ENCODE data around the gene MTOR. TPM values are rescaled to one million over a fixed set of nuclear protein-coding genes. Genes with fewer than 3 reads are reported as not detected.
A peak's percentile ranks its signal among the peaks of the same experiment; 100 is the strongest.

MTOR gene
- total and polyA plus RNA-seq, 2 of the 8 experiments (the other 6 are each of a cell fraction or from before 2014, with no cell fraction given) = 44.2 to 76.8 TPM

DNA sequence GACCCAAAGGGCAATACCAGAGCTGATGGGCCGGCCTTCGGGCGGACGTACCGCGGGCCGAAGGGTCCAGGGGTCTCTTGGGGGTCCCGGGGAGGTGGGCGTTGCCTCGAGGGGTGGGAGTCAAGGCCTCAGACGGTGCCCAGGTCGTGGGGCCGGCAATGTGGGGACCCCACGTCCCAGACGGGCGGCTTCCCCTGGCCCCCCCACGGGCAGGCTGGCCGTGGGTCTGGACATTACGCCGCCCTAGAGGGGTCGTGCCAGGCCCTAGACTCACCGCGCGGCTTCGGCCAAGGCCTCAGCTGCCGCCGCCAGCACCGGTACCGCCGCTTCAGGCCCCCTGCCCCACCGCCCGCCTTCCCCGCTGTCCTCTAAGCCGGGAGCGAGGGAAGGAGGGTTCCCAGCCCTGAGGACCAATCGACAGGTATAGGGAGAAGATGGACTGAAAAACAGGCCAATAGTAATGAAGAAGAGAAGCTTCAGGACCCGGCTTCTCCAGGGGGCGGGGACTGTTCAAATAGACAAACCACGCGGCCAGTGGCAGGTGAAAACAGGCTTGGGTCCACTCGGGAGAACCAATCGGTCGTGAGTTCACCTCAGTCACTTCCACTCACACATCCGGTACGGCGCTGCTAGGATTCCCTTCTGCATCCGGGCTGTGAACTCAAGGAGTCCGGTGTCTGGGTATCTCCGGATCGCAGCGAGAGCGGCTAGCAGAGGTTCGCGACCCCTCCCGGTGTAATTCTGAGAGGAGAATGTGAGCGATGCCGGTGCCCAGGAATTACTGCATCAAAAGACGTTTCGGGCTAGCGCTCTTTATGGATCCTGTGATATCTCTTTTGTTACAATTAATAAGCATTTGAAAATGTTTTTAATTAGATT is at the start of gene MTOR (continued):
- TF ChIP-seq ASH2L (IDR thresholded peaks at IDR 0.05; ENCODE audit: low read length) (peak; percentile 38), HDAC6 (IDR thresholded peaks at IDR 0.05; ENCODE audit: low read depth, low read length) (no peak), CTBP2 (IDR thresholded peaks at IDR 0.05; ENCODE audit: borderline replicate concordance, insufficient read depth, insufficient read length, low read length) (no peak), RFX5 (IDR thresholded peaks at IDR 0.05; ENCODE audit: borderline replicate concordance, low read depth, low read length) (no peak), POU5F1 (IDR thresholded peaks at IDR 0.05; ENCODE audit: low read depth, low read length) (no peak), BACH1 (IDR thresholded peaks at IDR 0.05; ENCODE audit: low read length) (peak; percentile 84), EGR1 (IDR thresholded peaks at IDR 0.05; ENCODE audit: borderline replicate concordance, low read depth, low read length) (no peak), SP4 (IDR thresholded peaks at IDR 0.05; ENCODE audit: low read length) (0 out of 2 replicates have a peak, but pooled peaks have one; percentile 75)
- TF ChIP-seq, protein P1, sequence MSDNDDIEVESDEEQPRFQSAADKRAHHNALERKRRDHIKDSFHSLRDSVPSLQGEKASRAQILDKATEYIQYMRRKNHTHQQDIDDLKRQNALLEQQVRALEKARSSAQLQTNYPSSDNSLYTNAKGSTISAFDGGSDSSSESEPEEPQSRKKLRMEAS (IDR thresholded peaks at IDR 0.05) = peak; percentile 57; the same call in 1 of the 2 replicates
- TF ChIP-seq, protein P2, sequence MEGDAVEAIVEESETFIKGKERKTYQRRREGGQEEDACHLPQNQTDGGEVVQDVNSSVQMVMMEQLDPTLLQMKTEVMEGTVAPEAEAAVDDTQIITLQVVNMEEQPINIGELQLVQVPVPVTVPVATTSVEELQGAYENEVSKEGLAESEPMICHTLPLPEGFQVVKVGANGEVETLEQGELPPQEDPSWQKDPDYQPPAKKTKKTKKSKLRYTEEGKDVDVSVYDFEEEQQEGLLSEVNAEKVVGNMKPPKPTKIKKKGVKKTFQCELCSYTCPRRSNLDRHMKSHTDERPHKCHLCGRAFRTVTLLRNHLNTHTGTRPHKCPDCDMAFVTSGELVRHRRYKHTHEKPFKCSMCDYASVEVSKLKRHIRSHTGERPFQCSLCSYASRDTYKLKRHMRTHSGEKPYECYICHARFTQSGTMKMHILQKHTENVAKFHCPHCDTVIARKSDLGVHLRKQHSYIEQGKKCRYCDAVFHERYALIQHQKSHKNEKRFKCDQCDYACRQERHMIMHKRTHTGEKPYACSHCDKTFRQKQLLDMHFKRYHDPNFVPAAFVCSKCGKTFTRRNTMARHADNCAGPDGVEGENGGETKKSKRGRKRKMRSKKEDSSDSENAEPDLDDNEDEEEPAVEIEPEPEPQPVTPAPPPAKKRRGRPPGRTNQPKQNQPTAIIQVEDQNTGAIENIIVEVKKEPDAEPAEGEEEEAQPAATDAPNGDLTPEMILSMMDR (IDR thresholded peaks at IDR 0.05; ENCODE audit: control extremely low read depth in 1 of 3, insufficient read depth in 1 of 3, low read depth in 1 of 3, low read length in 3 of 3) = peak in 2 of 3 experiments; percentile 27 to 33; a peak in 2 of 4 replicates

All from H1 (cell line).